ENCODE data around the gene AMBP. TPM values are rescaled to one million over a fixed set of nuclear protein-coding genes. Genes with fewer than 3 reads are reported as not detected.

Gene AMBP
- total RNA-seq, 1 donor from 2014 or later, result not detected

DNA sequence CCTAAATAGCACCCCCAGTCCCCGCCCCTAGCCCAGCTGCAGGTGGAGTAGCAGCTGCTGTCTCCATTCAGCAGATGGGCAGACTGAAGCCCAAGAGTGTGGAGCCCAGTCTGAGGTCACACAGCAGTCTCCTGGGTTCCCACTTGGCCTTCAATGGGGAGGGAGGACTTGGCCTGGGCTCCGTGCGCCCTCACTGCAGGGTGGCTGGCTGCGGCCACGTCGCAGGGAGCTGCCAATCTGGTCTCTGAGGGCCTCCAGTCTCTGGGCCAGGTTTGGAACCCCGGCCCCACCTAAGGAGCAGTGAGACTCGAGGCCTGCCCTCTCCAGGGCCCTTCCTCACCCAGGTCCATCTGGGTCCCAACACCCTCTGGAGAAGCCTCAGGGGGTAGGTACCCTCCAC is 13.6 kb upstream of the AMBP start:
- TF ChIP-seq, protein P1, sequence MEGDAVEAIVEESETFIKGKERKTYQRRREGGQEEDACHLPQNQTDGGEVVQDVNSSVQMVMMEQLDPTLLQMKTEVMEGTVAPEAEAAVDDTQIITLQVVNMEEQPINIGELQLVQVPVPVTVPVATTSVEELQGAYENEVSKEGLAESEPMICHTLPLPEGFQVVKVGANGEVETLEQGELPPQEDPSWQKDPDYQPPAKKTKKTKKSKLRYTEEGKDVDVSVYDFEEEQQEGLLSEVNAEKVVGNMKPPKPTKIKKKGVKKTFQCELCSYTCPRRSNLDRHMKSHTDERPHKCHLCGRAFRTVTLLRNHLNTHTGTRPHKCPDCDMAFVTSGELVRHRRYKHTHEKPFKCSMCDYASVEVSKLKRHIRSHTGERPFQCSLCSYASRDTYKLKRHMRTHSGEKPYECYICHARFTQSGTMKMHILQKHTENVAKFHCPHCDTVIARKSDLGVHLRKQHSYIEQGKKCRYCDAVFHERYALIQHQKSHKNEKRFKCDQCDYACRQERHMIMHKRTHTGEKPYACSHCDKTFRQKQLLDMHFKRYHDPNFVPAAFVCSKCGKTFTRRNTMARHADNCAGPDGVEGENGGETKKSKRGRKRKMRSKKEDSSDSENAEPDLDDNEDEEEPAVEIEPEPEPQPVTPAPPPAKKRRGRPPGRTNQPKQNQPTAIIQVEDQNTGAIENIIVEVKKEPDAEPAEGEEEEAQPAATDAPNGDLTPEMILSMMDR (conservative IDR thresholded peaks at IDR 0.05; ENCODE audit: low read depth, low read length), result no peak
- no peak overlapping the region for H3K4me3 ChIP-seq (ENCODE audit: low read depth, low read length)
- no peak for DNase-seq (ENCODE audit: low read depth)

DNA sequence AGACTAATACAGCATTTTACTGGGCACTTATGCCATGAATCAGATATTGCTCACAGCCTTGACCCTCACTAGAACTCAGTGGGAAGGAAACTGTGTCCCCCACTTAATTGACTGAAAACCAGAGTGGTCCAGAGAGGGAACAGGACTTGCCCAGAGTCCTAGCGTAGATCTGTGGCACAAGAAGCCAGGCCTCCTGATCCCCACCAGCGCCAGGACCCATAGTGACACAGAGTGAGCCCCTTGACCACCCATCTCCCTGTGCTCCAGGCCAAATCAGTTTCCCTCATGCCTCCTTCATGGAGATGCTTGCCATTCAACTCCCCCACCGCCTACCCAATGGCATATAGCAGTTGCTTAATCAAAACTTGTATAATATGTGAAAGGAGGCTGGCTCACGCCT is 12.7 kb upstream of the AMBP start:
- no peak overlapping the region for H3K4me3 ChIP-seq (ENCODE audit: low read depth, low read length)
- TF ChIP-seq, protein P1 (conservative IDR thresholded peaks at IDR 0.05; ENCODE audit: low read depth, low read length), result no peak
- no peak for DNase-seq (ENCODE audit: low read depth)

DNA sequence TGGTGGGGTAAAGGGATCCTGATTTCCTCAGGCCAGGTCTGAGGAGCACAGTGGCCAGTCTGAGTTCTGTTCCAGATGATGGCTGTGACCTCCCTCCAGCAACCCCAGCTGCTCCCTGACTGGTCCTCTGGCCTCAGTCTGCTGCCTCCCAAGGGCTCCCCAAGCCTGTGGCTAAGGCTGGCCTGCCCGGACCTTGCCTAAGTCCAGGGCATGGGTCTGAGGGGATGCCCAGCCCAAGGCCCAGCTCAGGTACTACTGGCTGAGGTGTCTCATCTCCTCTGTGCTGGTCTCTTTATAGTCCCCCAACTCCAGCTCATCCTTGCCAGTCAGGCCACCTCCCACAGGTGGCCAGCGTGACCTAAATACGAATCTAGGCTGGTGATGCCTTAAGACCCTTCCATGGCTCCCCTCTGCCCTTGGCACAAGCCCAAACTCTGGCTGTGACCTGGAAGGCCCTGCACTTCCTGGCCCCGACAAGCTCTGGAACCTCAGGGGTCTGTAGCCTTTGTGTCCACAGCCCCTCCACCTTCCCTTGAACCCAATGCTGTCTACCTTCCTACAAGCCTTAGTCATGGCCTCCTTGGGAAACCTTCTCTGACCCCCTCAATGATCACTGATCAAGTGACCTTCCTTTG is 11.2 kb upstream of the AMBP start:
- DNase-seq (ENCODE audit: low read depth), result no peak
- TF ChIP-seq, protein P1 (conservative IDR thresholded peaks at IDR 0.05; ENCODE audit: low read depth, low read length), result no peak
- H3K4me3 ChIP-seq (ENCODE audit: low read depth, low read length), result no peak overlapping the region

DNA sequence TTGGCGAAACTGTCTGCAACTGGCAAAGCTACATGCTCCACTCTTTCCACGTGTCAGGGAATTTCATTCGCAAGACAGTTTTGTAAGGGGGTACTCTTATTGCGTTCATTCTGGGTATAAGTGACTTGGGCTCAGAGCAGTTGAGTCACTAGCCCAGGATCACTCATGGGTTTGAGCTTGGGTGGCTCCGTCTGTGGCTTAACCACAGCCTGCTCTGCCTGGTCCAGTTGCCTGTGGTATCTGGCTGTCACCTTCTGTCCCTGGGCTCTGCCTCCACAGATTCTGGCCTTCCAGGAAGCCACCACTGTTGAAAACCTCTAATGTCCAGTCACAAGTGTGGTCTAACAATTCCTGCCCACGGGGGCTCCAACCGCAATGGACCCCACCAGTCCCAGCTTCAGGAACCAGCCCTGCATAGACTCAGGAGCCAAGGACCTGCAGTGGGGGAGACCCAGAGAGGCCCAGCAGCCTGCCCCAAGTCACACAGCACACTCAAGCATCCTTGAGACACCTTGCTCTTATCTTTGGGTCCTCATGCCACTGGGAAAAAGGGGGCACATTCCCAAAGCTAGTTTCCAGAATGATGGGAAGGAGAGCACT is 10.6 kb upstream of the AMBP start:
- no peak for DNase-seq (ENCODE audit: low read depth)
- no peak overlapping the region for H3K4me3 ChIP-seq (ENCODE audit: low read depth, low read length)
- TF ChIP-seq, protein P1 (conservative IDR thresholded peaks at IDR 0.05; ENCODE audit: low read depth, low read length), result no peak

DNA sequence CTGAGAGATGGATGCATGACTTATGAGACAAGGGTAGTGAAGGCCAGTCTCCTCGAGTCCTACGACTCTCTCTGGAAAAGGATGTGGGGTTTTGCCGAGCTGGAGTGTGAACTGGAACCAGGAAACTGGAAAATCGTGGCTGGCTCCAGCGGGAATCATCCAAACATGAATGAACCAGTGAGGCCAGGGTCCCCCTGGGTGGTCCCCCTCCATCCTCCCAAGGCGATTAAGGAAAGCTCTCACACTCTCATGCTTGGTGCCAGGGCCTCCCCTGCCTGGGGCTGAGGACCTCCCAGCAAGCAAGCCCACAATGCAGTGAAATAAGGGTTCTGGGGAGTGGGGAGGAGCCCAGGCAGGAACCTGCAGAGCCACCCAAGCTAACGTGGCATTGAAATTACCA is 9.6 kb upstream of the AMBP start:
- TF ChIP-seq, protein P1 (conservative IDR thresholded peaks at IDR 0.05; ENCODE audit: low read depth, low read length), result no peak
- no peak for DNase-seq (ENCODE audit: low read depth)
- no peak overlapping the region for H3K4me3 ChIP-seq (ENCODE audit: low read depth, low read length)

GRCh38 chr9:114086607-114087006 is 8.5 kb upstream of the AMBP start:
- TF ChIP-seq, protein P1 (conservative IDR thresholded peaks at IDR 0.05; ENCODE audit: low read depth, low read length), result no peak
- H3K4me3 ChIP-seq (ENCODE audit: low read depth, low read length), result no peak overlapping the region
- no peak for DNase-seq (ENCODE audit: low read depth)

GRCh38 chr9:114086009-114086408 is 7.9 kb upstream of the AMBP start:
- TF ChIP-seq, protein P1 (conservative IDR thresholded peaks at IDR 0.05; ENCODE audit: low read depth, low read length), result no peak
- no peak overlapping the region for H3K4me3 ChIP-seq (ENCODE audit: low read depth, low read length)
- DNase-seq (ENCODE audit: low read depth), result no peak
